Hepatic stellate cell (primary cell): ENCODE data around the gene ADGRB3.

ENCODE experiments used
- DNase-seq: peaks from one replicate; pipeline ENCODE4 v3.0.0; 2011; ENCODE audit warnings: low spot score

Gene ADGRB3

GRCh38 chr6:69438113-69438512 is 803.0 kb downstream of the ADGRB3 start:
- DNase-seq: no peak
